Measurements from ENCODE around the gene C1QTNF5.
A peak's percentile ranks its signal among the peaks of the same experiment; 100 is the strongest.

The C1QTNF5 gene

GRCh38 chr11:119338318-119338890 is 2.3 kb downstream of the C1QTNF5 start:
- DNase-seq (ENCODE audit: low read depth, low spot score): peak; percentile 93

- peak; percentile 86 for DNase-seq (ENCODE audit: low read depth, low spot score)
Measured at GRCh38 chr11:119337581-119338317, 2.9 kb downstream of the C1QTNF5 start.

- DNase-seq (ENCODE audit: low read depth, low spot score): no peak
Measured at GRCh38 chr11:119336744-119337469, 3.8 kb downstream of the C1QTNF5 start.

- no peak for DNase-seq (ENCODE audit: low read depth, low spot score)
Measured at GRCh38 chr11:119335655-119336543, 4.8 kb downstream of the C1QTNF5 start.

- no peak for DNase-seq (ENCODE audit: low read depth, low spot score)
Measured at GRCh38 chr11:119335091-119335654, 5.5 kb downstream of the C1QTNF5 start.

GRCh38 chr11:119334174-119334930 is 6.3 kb downstream of the C1QTNF5 start, which contains the start of gene RNF26:
TSS of gene RNF26 (plus strand) at chr11:119334527. CDS start at chr11:119335123, 596 bp downstream.
- peak; percentile 100 for DNase-seq (ENCODE audit: low read depth, low spot score)

- no peak for DNase-seq (ENCODE audit: low read depth, low spot score)
Measured at GRCh38 chr11:119332111-119332765, 8.4 kb downstream of the C1QTNF5 start.

GRCh38 chr11:119330237-119330636 is 10.4 kb downstream of the C1QTNF5 start:
- no peak for DNase-seq (ENCODE audit: low read depth, low spot score)

- DNase-seq (ENCODE audit: low read depth, low spot score): no peak
Measured at GRCh38 chr11:119329320-119329719, 11.4 kb downstream of the C1QTNF5 start.

GRCh38 chr11:119324189-119324588 is 16.5 kb downstream of the C1QTNF5 start:
- DNase-seq (ENCODE audit: low read depth, low spot score): no peak

GRCh38 chr11:119323532-119324033 is 17.1 kb downstream of the C1QTNF5 start:
- peak; percentile 84 for DNase-seq (ENCODE audit: low read depth, low spot score)

GRCh38 chr11:119322921-119323531 is 17.7 kb downstream of the C1QTNF5 start:
- no peak for DNase-seq (ENCODE audit: low read depth, low spot score)

- DNase-seq (ENCODE audit: low read depth, low spot score): no peak
Measured at GRCh38 chr11:119322360-119322739, 18.3 kb downstream of the C1QTNF5 start.

- peak; percentile 74 for DNase-seq (ENCODE audit: low read depth, low spot score)
Measured at GRCh38 chr11:119320776-119321524, 19.7 kb downstream of the C1QTNF5 start.

GRCh38 chr11:119320240-119320775 is 20.4 kb downstream of the C1QTNF5 start:
- peak; percentile 63 for DNase-seq (ENCODE audit: low read depth, low spot score)

GRCh38 chr11:119319700-119320239 is 20.9 kb downstream of the C1QTNF5 start:
- DNase-seq (ENCODE audit: low read depth, low spot score): no peak

- DNase-seq (ENCODE audit: low read depth, low spot score): no peak
Measured at GRCh38 chr11:119319136-119319699, 21.5 kb downstream of the C1QTNF5 start.
